Gastroesophageal sphincter (tissue), 3 donors: Measurements from ENCODE around the gene FHOD3.

Experiments
- CTCF ChIP-seq, 4 experiments: fragments of 200-600 bp in 2 of 4; fragments of 450-650 bp in 2 of 4; sonication (generic) in 1 of 4; IDR thresholded peaks; one replicate each; pipeline ENCODE4 v1.5.1; 2017 to 2019; ENCODE audit warnings: antibody characterized with exemption in 4 of 4, mild to moderate bottlenecking in 2 of 4, moderate library complexity in 2 of 4
- POLR2A ChIP-seq, 2 donors: fragments of 450-650 bp; IDR thresholded peaks; one replicate each; pipeline ENCODE4 v1.6.1; 2017; ENCODE audit warnings: antibody characterized with exemption in 2 of 2, mild to moderate bottlenecking in 2 of 2, moderate library complexity in 1 of 2

DNA sequence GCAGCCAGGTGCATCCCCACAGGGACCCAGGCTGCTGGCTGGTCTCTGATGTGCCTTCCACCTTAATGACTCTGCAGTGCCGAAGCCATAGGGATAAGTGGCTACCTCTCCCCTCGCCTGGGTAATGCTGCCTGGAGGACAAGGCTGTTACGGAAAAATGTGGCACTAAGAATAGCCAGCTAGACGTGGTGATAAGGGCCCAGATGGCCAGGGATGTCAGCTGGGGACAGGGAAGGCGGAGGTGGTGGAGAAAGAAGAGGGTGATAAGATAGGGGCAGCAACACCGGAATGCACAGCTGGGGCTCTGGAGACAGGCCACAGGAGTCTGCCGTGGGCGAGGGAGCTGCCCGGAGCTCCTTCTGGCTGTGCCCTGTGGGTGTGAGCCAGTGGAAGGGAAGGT, 170.6 kb downstream of the FHOD3 start:
- TF ChIP-seq CTCF (IDR thresholded peaks at IDR 0.05) (no peak), POLR2A (IDR thresholded peaks at IDR 0.05) (no peak)
